GM10266 (cell line): ENCODE data around the gene ZCCHC14.
A peak's percentile ranks its signal among the peaks of the same experiment; 100 is the strongest.

Source experiments
- DNase-seq: peaks from one replicate; pipeline ENCODE4 v3.0.0; 2012; ENCODE audit errors: extremely low spot score
- CTCF ChIP-seq: IDR thresholded peaks from 2 replicates; pipeline ENCODE4 v1.5.1; 2012; ENCODE audit warnings: mild to moderate bottlenecking, low read depth; ENCODE audit not compliant: control insufficient read depth, insufficient read depth; ENCODE audit errors: missing control alignments

ZCCHC14 gene

GRCh38 chr16:87492721-87493607 lies at the start of gene ZCCHC14:
Gene ZCCHC14 (minus strand): TSS chr16:87493024. CDS start chr16:87492238, 786 bp downstream.
- peak; percentile 100 for DNase-seq
- TF ChIP-seq CTCF, result no peak

- no peak for TF ChIP-seq CTCF
Measured at GRCh38 chr16:87541872-87542234, 49.0 kb upstream of the ZCCHC14 start.

DNA sequence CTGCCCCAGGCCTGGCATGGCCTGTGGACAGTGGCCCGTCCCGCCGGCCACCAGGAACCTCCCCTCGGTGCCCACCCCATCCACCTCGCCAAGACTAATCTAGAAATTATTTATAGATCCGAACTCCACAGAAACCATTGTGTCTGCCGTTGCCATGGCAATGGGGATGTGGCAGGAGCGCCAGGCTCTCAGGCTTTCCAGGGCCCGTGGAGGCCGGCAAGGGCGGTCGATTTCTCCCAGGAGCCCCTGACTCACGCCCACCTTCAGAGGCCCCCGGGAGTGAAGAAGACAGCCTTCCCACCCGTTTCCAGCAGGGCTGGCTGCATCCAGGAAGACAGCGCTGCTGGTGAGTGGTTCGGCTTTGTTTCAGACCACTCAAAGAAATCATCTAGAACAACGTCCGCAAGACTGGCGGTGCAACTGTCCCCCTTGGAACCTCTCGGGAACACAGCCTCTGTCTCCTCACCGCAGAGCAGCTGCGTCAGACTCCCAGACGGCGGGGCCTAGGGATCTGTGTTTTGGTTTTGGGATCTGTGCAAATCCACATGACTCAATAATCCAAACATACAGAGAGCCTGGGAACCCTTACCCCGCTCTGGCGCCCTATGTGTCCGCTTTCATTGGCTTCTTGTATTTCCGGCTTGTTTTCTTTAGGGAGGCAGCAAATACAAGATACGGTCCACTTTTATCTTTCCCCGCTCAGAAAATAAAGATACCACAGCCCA lies 48.5 kb upstream of the ZCCHC14 start:
- no peak for DNase-seq
- no peak for TF ChIP-seq CTCF

More at GRCh38 chr16:87541872-87542234, 49.0 kb upstream of the ZCCHC14 start:
- no peak for DNase-seq

DNA sequence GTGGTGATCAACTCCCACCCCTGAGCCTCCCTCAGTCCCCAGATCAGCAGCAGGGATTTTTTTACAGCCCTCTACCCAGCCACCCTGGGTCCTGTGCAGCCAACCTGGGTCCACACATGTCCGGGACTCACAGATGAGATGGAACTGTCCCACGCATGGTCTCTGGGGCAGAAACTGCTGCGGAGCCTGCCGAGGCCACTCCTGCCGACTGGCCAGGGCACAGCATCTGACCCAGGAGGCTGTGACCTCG lies 48.0 kb upstream of the ZCCHC14 start:
- no peak for TF ChIP-seq CTCF
- DNase-seq, result no peak

- no peak for TF ChIP-seq CTCF
- DNase-seq, result no peak
Measured at GRCh38 chr16:87540072-87540896, 47.5 kb upstream of the ZCCHC14 start.

- DNase-seq, result no peak
- no peak for TF ChIP-seq CTCF
Measured at GRCh38 chr16:87539113-87539512, 46.3 kb upstream of the ZCCHC14 start.
